Esophagus squamous epithelium (tissue), 5 donors: ENCODE measurements around the gene PLGRKT. TPM values are rescaled to one million over a fixed set of nuclear protein-coding genes. Genes with fewer than 3 reads are reported as not detected.
A peak's percentile ranks its signal among the peaks of the same experiment; 100 is the strongest.
"Not testable (repeated sequence)": the region's sequence is repeated elsewhere in the genome, so short reads cannot be mapped to it uniquely, and the experiment has no call there.

Source experiments
- DNase-seq: peaks from one replicate; lab custom pipeline; 2025; lab: John Stamatoyannopoulos, UW
- H3K27ac ChIP-seq, 4 donors: fragments of 200-600 bp; sonication (generic); one replicate each; pipeline ENCODE4 v1.5.1; 2016 to 2019; ENCODE audit warnings: mild to moderate bottlenecking in 1 of 4
- H3K27me3 ChIP-seq, 4 donors: fragments of 200-600 bp; sonication (generic); 1 replicate in 3 of 4; 2 replicates in 1 of 4; pipeline versions ENCODE4 v1.5.1 to v1.6.0; 2017 to 2021; ENCODE audit warnings: antibody characterized with exemption in 1 of 4
- H3K36me3 ChIP-seq, 3 donors: fragments of 200-600 bp; sonication (generic); one replicate each; pipeline ENCODE4 v1.5.1; 2016 to 2019
- H3K4me1 ChIP-seq, 3 donors: fragments of 200-600 bp; sonication (generic); one replicate each; pipeline ENCODE4 v1.5.1; 2017 to 2019
- H3K4me3 ChIP-seq, 4 donors: fragments of 200-600 bp; sonication (generic); 1 replicate in 3 of 4; 2 replicates in 1 of 4; pipeline ENCODE4 v1.5.1; 2016 to 2019; ENCODE audit warnings: mild to moderate bottlenecking in 2 of 4, moderate library complexity in 1 of 4
- H3K9me3 ChIP-seq, 3 donors: fragments of 200-600 bp; sonication (generic); one replicate each; pipeline ENCODE4 v1.5.1; 2016 to 2019
- CTCF ChIP-seq, 6 experiments: fragments of 450-650 bp in 4 of 6; fragments of 200-600 bp in 2 of 6; sonication (generic) in 2 of 6; IDR thresholded peaks; one replicate each; pipeline ENCODE4 v1.5.1; 2016 to 2019; ENCODE audit warnings: antibody characterized with exemption in 6 of 6, mild to moderate bottlenecking in 4 of 6, moderate library complexity in 4 of 6
- POLR2A ChIP-seq, 4 donors: fragments of 450-650 bp; IDR thresholded peaks; one replicate each; pipeline ENCODE4 v1.6.1; 2017; ENCODE audit warnings: antibody characterized with exemption in 4 of 4, mild to moderate bottlenecking in 4 of 4, moderate library complexity in 3 of 4
- WGBS, 2 donors: methylation state at CpG; one replicate each; pipeline ENCODE4 v1.1.5; 2018; 5-methylcytosine and 5-hydroxymethylcytosine counted together
- intact Hi-C: fragments of 100-400 bp; cut with DNase I; formaldehyde crosslinking; loops from one replicate; pipeline ENCODE4 v1.15.0; 2022
- total RNA-seq, 4 donors: library from RNA; depleted of rRNA; stranded (reverse); fragments of >200 nt; gene quantifications; one replicate each; pipeline ENCODE4 v1.1.0, GENCODE V29; 2016
- donor health status: DM: yes; HTN: yes; CAD: no.

Gene PLGRKT
- total RNA-seq, 4 donors from 2014 or later = 13.4 to 25.6 (median 20.0) TPM

GRCh38 chr9:5435912-5436311 is 1.8 kb downstream of the PLGRKT start:
- 51 to 65% methylated on average over 3 of the region's 3 CpGs for WGBS, 2 donors
- H3K36me3 ChIP-seq = peaks cover 0 to 22% (median 0%) of the 10 kb centered on the region in 3 donors
- no peak for TF ChIP-seq CTCF (IDR thresholded peaks at IDR 0.05)
- no peak for TF ChIP-seq POLR2A (IDR thresholded peaks at IDR 0.05)
- H3K27me3 ChIP-seq = no peaks in the 10 kb centered on the region
- H3K27ac ChIP-seq = peak overlapping the region in 2 of 4 donors; percentile 95 to 97
- no peak for DNase-seq
- no peak overlapping the region for H3K4me3 ChIP-seq
- H3K4me1 ChIP-seq = peaks cover 7 to 26% (median 15%) of the 10 kb centered on the region in 3 donors
- no peaks in the 10 kb centered on the region for H3K9me3 ChIP-seq
- intact Hi-C loops = loop anchor here (10.0 kb wide), 2 partner anchors 441 to 691 kb away; partner anchors contain the start of gene AK3

GRCh38 chr9:5433841-5434810 is 3.6 kb downstream of the PLGRKT start:
- intact Hi-C loops = loop anchor here (10.0 kb wide), 2 partner anchors 439 to 689 kb away; partner anchors contain the start of gene AK3
- DNase-seq, H3K27me3 ChIP-seq: not testable (repeated sequence)

GRCh38 chr9:5433328-5433727 is 4.4 kb downstream of the PLGRKT start:
- intact Hi-C loops = loop anchor here (10.0 kb wide), 2 partner anchors 439 to 689 kb away; partner anchors contain the start of gene AK3
- WGBS, 2 donors = no CpG with 5 or more reads among the region's 26 CpGs
- peaks cover 7 to 19% (median 12%) of the 10 kb centered on the region in 3 donors for H3K4me1 ChIP-seq
- not testable (repeated sequence) for DNase-seq, H3K27me3 ChIP-seq, H3K4me3 ChIP-seq, H3K9me3 ChIP-seq, H3K27ac ChIP-seq
- H3K36me3 ChIP-seq = peaks cover 0 to 41% (median 0%) of the 10 kb centered on the region in 3 donors

More at GRCh38 chr9:5433841-5434810, 3.6 kb downstream of the PLGRKT start:
- peaks cover 7 to 26% (median 15%) of the 10 kb centered on the region in 3 donors for H3K4me1 ChIP-seq
- H3K27ac ChIP-seq, H3K4me3 ChIP-seq, H3K9me3 ChIP-seq: not testable (repeated sequence)
- WGBS, 2 donors = no CpG with 5 or more reads among the region's 65 CpGs
- peaks cover 0 to 40% (median 0%) of the 10 kb centered on the region in 3 donors for H3K36me3 ChIP-seq

- H3K27me3 ChIP-seq, DNase-seq, H3K4me3 ChIP-seq, H3K9me3 ChIP-seq, H3K27ac ChIP-seq: not testable (repeated sequence)
- intact Hi-C loops = loop anchor here (10.0 kb wide), 2 partner anchors 438 to 688 kb away; partner anchors contain the start of gene AK3
- H3K36me3 ChIP-seq = peaks cover 0 to 41% (median 0%) of the 10 kb centered on the region in 3 donors
- H3K4me1 ChIP-seq = peaks cover 7 to 15% (median 10%) of the 10 kb centered on the region in 3 donors
- WGBS, 2 donors = 100% methylated on average over 4 of the region's 24 CpGs; no CpG with 5 or more reads in 1 of the 2 donors
These were observed 4.8 kb downstream of the PLGRKT start for GRCh38 chr9:5432890-5433289.

- intact Hi-C loops = loop anchor here (10.0 kb wide), 2 partner anchors 436 to 686 kb away; partner anchors contain the start of gene AK3
- Histone ChIP-seq H3K4me1 (peaks cover 0 to under 1% (median 0%) of the 10 kb centered on the region in 3 donors), H3K27ac (no peak overlapping the region), H3K4me3 (no peak overlapping the region), H3K36me3 (peaks cover 0 to 41% (median 0%) of the 10 kb centered on the region in 3 donors), H3K9me3 (no peaks in the 10 kb centered on the region), H3K27me3 (no peaks in the 10 kb centered on the region)
- WGBS, 2 donors = 64 to 69% methylated on average over 2 to 3 of the region's 3 CpGs
- DNase-seq = no peak
- no peak for TF ChIP-seq CTCF (IDR thresholded peaks at IDR 0.05)
- no peak for TF ChIP-seq POLR2A (IDR thresholded peaks at IDR 0.05)
These were observed 6.8 kb downstream of the PLGRKT start for GRCh38 chr9:5430912-5431311.

GRCh38 chr9:5429873-5430564 is 7.7 kb downstream of the PLGRKT start:
- intact Hi-C loops = loop anchor here (10.0 kb wide), 2 partner anchors 435 to 685 kb away; partner anchors contain the start of gene AK3
- TF ChIP-seq CTCF (IDR thresholded peaks at IDR 0.05) (no peak), POLR2A (IDR thresholded peaks at IDR 0.05) (no peak)
- H3K36me3 ChIP-seq = peaks cover 0 to 41% (median 0%) of the 10 kb centered on the region in 3 donors
- no peaks in the 10 kb centered on the region for H3K27me3 ChIP-seq
- WGBS, 2 donors = 94 to 95% methylated on average over 9 to 10 of the region's 10 CpGs
- no peaks in the 10 kb centered on the region for H3K4me1 ChIP-seq
- no peak overlapping the region for H3K27ac ChIP-seq
- H3K9me3 ChIP-seq = no peaks in the 10 kb centered on the region
- H3K4me3 ChIP-seq = no peak overlapping the region
- no peak for DNase-seq
